GM10847 (cell line): ENCODE data around the gene EPB41L5.

ENCODE experiments used
- POLR2A ChIP-seq: IDR thresholded peaks from 2 replicates; pipeline ENCODE4 v1.6.1; 2011; ENCODE audit not compliant: insufficient read length; ENCODE audit errors: extremely low read depth

Gene EPB41L5

GRCh38 chr2:120169020-120169419, 156.1 kb downstream of the EPB41L5 start:
- TF ChIP-seq POLR2A, result no peak

GRCh38 chr2:120174963-120175581, 162.2 kb downstream of the EPB41L5 start:
- no peak for TF ChIP-seq POLR2A

GRCh38 chr2:120176526-120176925, 163.6 kb downstream of the EPB41L5 start:
- no peak for TF ChIP-seq POLR2A

- peak; percentile 81 for TF ChIP-seq POLR2A
These were observed 164.2 kb downstream of the EPB41L5 start for GRCh38 chr2:120177001-120177621.

GRCh38 chr2:120177973-120178372, 165.1 kb downstream of the EPB41L5 start:
- TF ChIP-seq POLR2A, result no peak

GRCh38 chr2:120179396-120179795, 166.5 kb downstream of the EPB41L5 start:
- no peak for TF ChIP-seq POLR2A

GRCh38 chr2:120180066-120180465, 167.2 kb downstream of the EPB41L5 start:
- TF ChIP-seq POLR2A, result no peak

- no peak for TF ChIP-seq POLR2A
These were observed 169.2 kb downstream of the EPB41L5 start for GRCh38 chr2:120182019-120182560.

- no peak for TF ChIP-seq POLR2A
These were observed 176.3 kb downstream of the EPB41L5 start for GRCh38 chr2:120189189-120189588.

- no peak for TF ChIP-seq POLR2A
These were observed 179.4 kb downstream of the EPB41L5 start for GRCh38 chr2:120192280-120192679.

GRCh38 chr2:120195553-120195952, 182.7 kb downstream of the EPB41L5 start:
- no peak for TF ChIP-seq POLR2A

GRCh38 chr2:120203251-120204021, 190.6 kb downstream of the EPB41L5 start:
- no peak for TF ChIP-seq POLR2A

GRCh38 chr2:120204022-120204405, 191.1 kb downstream of the EPB41L5 start:
- TF ChIP-seq POLR2A, result no peak

- TF ChIP-seq POLR2A, result no peak
These were observed 191.5 kb downstream of the EPB41L5 start for GRCh38 chr2:120204417-120204816.

GRCh38 chr2:120204945-120205670, 192.2 kb downstream of the EPB41L5 start:
- no peak for TF ChIP-seq POLR2A
